Tibial nerve (tissue), 4 donors: ENCODE results near the gene ANO2. TPM values are rescaled to one million over a fixed set of nuclear protein-coding genes. Genes with fewer than 3 reads are reported as not detected.

Experiments used
- DNase-seq, 2 donors: peaks; one replicate each; pipeline ENCODE4 v3.0.0-alpha.2; 2019; ENCODE audit warnings: low spot score in 2 of 2
- H3K27ac ChIP-seq, 4 donors: fragments of 200-600 bp; sonication (generic) in 3 of 4; one replicate each; pipeline ENCODE4 v1.5.1; 2017 to 2019; ENCODE audit warnings: mild to moderate bottlenecking in 1 of 4
- H3K27me3 ChIP-seq, 2 donors: fragments of 200-600 bp; sonication (generic) in 1 of 2; one replicate each; pipeline versions ENCODE4 v1.5.1 to v1.6.0; 2017 to 2019
- H3K36me3 ChIP-seq, 3 donors: fragments of 200-600 bp; sonication (generic); one replicate each; pipeline ENCODE4 v1.5.1; 2018 to 2019
- H3K4me1 ChIP-seq, 4 donors: fragments of 200-600 bp; sonication (generic) in 3 of 4; one replicate each; pipeline ENCODE4 v1.5.1; 2017 to 2019
- H3K4me3 ChIP-seq, 4 donors: fragments of 200-600 bp; sonication (generic) in 3 of 4; one replicate each; pipeline ENCODE4 v1.5.1; 2017 to 2019; ENCODE audit warnings: mild to moderate bottlenecking in 1 of 4, moderate library complexity in 1 of 4
- H3K9me3 ChIP-seq, 4 donors: fragments of 200-600 bp; sonication (generic) in 3 of 4; one replicate each; pipeline ENCODE4 v1.5.1; 2017 to 2019
- CTCF ChIP-seq, 5 experiments: fragments of 200-600 bp in 3 of 5; fragments of 450-650 bp in 2 of 5; sonication (generic) in 3 of 5; IDR thresholded peaks; one replicate each; pipeline ENCODE4 v1.5.1; 2016 to 2019; ENCODE audit warnings: antibody characterized with exemption in 5 of 5, mild to moderate bottlenecking in 3 of 5, moderate library complexity in 2 of 5
- EP300 ChIP-seq, 2 donors: sonication (generic); formaldehyde crosslinking; IDR thresholded peaks; one replicate each; pipeline ENCODE4 v1.6.1; 2017; ENCODE audit warnings: antibody characterized with exemption in 2 of 2, mild to moderate bottlenecking in 1 of 2
- POLR2A ChIP-seq, 2 donors: fragments of 450-650 bp; IDR thresholded peaks; one replicate each; pipeline ENCODE4 v1.6.1; 2017; ENCODE audit warnings: antibody characterized with exemption in 2 of 2, mild to moderate bottlenecking in 2 of 2, moderate library complexity in 2 of 2
- WGBS, 2 donors: methylation state at CpG; one replicate each; pipeline ENCODE4 v1.1.5; 2018; 5-methylcytosine and 5-hydroxymethylcytosine counted together
- total RNA-seq, 4 donors: library from RNA; depleted of rRNA; stranded (reverse); fragments of >200 nt; gene quantifications; one replicate each; pipeline ENCODE4 v1.1.0, GENCODE V29; 2016

Gene ANO2
- total RNA-seq, 4 donors from 2014 or later, result 13.8 to 23.2 (median 21.3) TPM

GRCh38 chr12:5571115-5571514, 373.9 kb downstream of the ANO2 start:
- H3K4me3 ChIP-seq, result no peak overlapping the region
- 51 to 68% methylated on average over 13 of the region's 13 CpGs for WGBS, 2 donors
- H3K27ac ChIP-seq, result no peak overlapping the region
- no peak for TF ChIP-seq EP300 (IDR thresholded peaks at IDR 0.05)
- no peak for TF ChIP-seq POLR2A (IDR thresholded peaks at IDR 0.05)
- no peak for TF ChIP-seq CTCF (IDR thresholded peaks at IDR 0.05)
- H3K27me3 ChIP-seq, result no peaks in the 10 kb centered on the region
- no peaks in the 10 kb centered on the region for H3K9me3 ChIP-seq
- H3K4me1 ChIP-seq, result no peaks in the 10 kb centered on the region
- no peaks in the 10 kb centered on the region for H3K36me3 ChIP-seq
- no peak for DNase-seq

GRCh38 chr12:5570416-5570815, 374.6 kb downstream of the ANO2 start:
- no peaks in the 10 kb centered on the region for H3K36me3 ChIP-seq

GRCh38 chr12:5568325-5568981, 376.6 kb downstream of the ANO2 start:
- no peak overlapping the region for H3K27ac ChIP-seq
- TF ChIP-seq EP300 (IDR thresholded peaks at IDR 0.05) (no peak), CTCF (IDR thresholded peaks at IDR 0.05) (no peak), POLR2A (IDR thresholded peaks at IDR 0.05) (no peak)
- WGBS, 2 donors, result 72 to 83% methylated on average over 17 of the region's 17 CpGs
- H3K4me3 ChIP-seq, result no peak overlapping the region
- H3K36me3 ChIP-seq, result no peaks in the 10 kb centered on the region
- H3K4me1 ChIP-seq, result no peaks in the 10 kb centered on the region
- H3K9me3 ChIP-seq, result no peaks in the 10 kb centered on the region
- no peak for DNase-seq
- no peaks in the 10 kb centered on the region for H3K27me3 ChIP-seq

More at GRCh38 chr12:5570416-5570815, 374.6 kb downstream of the ANO2 start:
- Histone ChIP-seq H3K4me1 (no peaks in the 10 kb centered on the region), H3K27me3 (no peaks in the 10 kb centered on the region), H3K4me3 (no peak overlapping the region), H3K9me3 (no peaks in the 10 kb centered on the region), H3K27ac (no peak overlapping the region)
- no peak for DNase-seq
- WGBS, 2 donors, result 31 to 44% methylated on average over 1 of the region's 1 CpG
- TF ChIP-seq POLR2A (IDR thresholded peaks at IDR 0.05) (no peak), EP300 (IDR thresholded peaks at IDR 0.05) (no peak), CTCF (IDR thresholded peaks at IDR 0.05) (no peak)

GRCh38 chr12:5567016-5567725, 377.9 kb downstream of the ANO2 start:
- no peaks in the 10 kb centered on the region for H3K36me3 ChIP-seq
- WGBS, 2 donors, result 39 to 45% methylated on average over 14 of the region's 14 CpGs
- no peak overlapping the region for H3K27ac ChIP-seq
- TF ChIP-seq EP300 (IDR thresholded peaks at IDR 0.05) (no peak), CTCF (IDR thresholded peaks at IDR 0.05) (no peak), POLR2A (IDR thresholded peaks at IDR 0.05) (no peak)
- no peaks in the 10 kb centered on the region for H3K27me3 ChIP-seq
- no peaks in the 10 kb centered on the region for H3K9me3 ChIP-seq
- H3K4me1 ChIP-seq, result no peaks in the 10 kb centered on the region
- DNase-seq, result no peak
- no peak overlapping the region for H3K4me3 ChIP-seq

GRCh38 chr12:5565933-5566599, 379.0 kb downstream of the ANO2 start:
- DNase-seq, result no peak
- H3K27ac ChIP-seq, result no peak overlapping the region
- no peak for TF ChIP-seq EP300 (IDR thresholded peaks at IDR 0.05)
- TF ChIP-seq CTCF (IDR thresholded peaks at IDR 0.05), result no peak
- no peak for TF ChIP-seq POLR2A (IDR thresholded peaks at IDR 0.05)
- WGBS, 2 donors, result 66 to 81% methylated on average over 3 of the region's 3 CpGs
- H3K9me3 ChIP-seq, result no peaks in the 10 kb centered on the region
- H3K36me3 ChIP-seq, result no peaks in the 10 kb centered on the region
- no peak overlapping the region for H3K4me3 ChIP-seq
- no peaks in the 10 kb centered on the region for H3K27me3 ChIP-seq
- H3K4me1 ChIP-seq, result no peaks in the 10 kb centered on the region
